ENCODE measurements around the gene SCN1A. TPM values are rescaled to one million over a fixed set of nuclear protein-coding genes. Genes with fewer than 3 reads are reported as not detected.

Gene SCN1A
- total and polyA plus RNA-seq, 2 of the 13 experiments (the other 11 are each of a cell fraction or from before 2014, with no cell fraction given): 19.9 to 39.4 TPM

GRCh38 chr2:165953655-165954606 is 173.9 kb downstream of the SCN1A start, which contains the start of gene TTC21B (continued):
- TF ChIP-seq E2F5 (CRISPR knock-in tag; conservative IDR thresholded peaks at IDR 0.05): peak; percentile 96
- peak; percentile 87; the same call in 1 of the 2 replicates for TF ChIP-seq ZNF343 (CRISPR knock-in tag; IDR thresholded peaks at IDR 0.05)
- TF ChIP-seq ZBTB46 (CRISPR knock-in tag; IDR thresholded peaks at IDR 0.05; ENCODE audit: borderline replicate concordance): no peak
- no peak for TF ChIP-seq GPBP1L1 (CRISPR knock-in tag; IDR thresholded peaks at IDR 0.05)
- TF ChIP-seq USF2 (IDR thresholded peaks at IDR 0.05; ENCODE audit: low read depth, low read length): no peak
- TF ChIP-seq USF2 (CRISPR knock-in tag; IDR thresholded peaks at IDR 0.05; ENCODE audit: borderline replicate concordance): no peak; the same call in 1 of the 2 replicates
- TF ChIP-seq RBAK (CRISPR knock-in tag; IDR thresholded peaks at IDR 0.05): no peak
- peak; percentile 98 for TF ChIP-seq TFDP2 (CRISPR knock-in tag; IDR thresholded peaks at IDR 0.05)
- peak; percentile 78 for TF ChIP-seq ZNF317 (CRISPR knock-in tag; IDR thresholded peaks at IDR 0.05)
- TF ChIP-seq IKZF4 (CRISPR knock-in tag; IDR thresholded peaks at IDR 0.05; ENCODE audit: borderline replicate concordance, low read depth, not compliant biosample characterization): no peak
- no peak for TF ChIP-seq ZHX2 (IDR thresholded peaks at IDR 0.05; ENCODE audit: low read depth)
- TF ChIP-seq ZHX2 (CRISPR knock-in tag; IDR thresholded peaks at IDR 0.05; ENCODE audit: borderline replicate concordance): peak; percentile 70; the same call in 1 of the 2 replicates
- no peak for TF ChIP-seq IKZF1 (IDR thresholded peaks at IDR 0.05)
- TF ChIP-seq ZNF768 (CRISPR knock-in tag; IDR thresholded peaks at IDR 0.05): peak; percentile 69
